Left lung (tissue), 10 donors: ENCODE data around the gene ATXN1. TPM values are rescaled to one million over a fixed set of nuclear protein-coding genes. Genes with fewer than 3 reads are reported as not detected.

Experiments
- ATAC-seq: fragments of 200-7000 bp; cut with Tn5 transposase; one replicate; pipeline ENCODE4 v1.9.1; 2020; ENCODE audit warnings: moderate library complexity
- DNase-seq, 4 donors: peaks; one replicate each; pipeline ENCODE4 v3.0.0-alpha.2; 2013 to 2020
- H3K27ac ChIP-seq, 2 donors: fragments of 200-600 bp; sonication (generic) in 1 of 2; one replicate each; pipeline versions ENCODE4 v1.5.0 to v1.8.0; 2020 to 2021
- H3K27me3 ChIP-seq, 2 donors: fragments of 200-600 bp; sonication (generic) in 1 of 2; one replicate each; pipeline versions ENCODE4 v1.5.0 to v1.8.0; 2020 to 2021
- H3K36me3 ChIP-seq, 2 donors: fragments of 200-600 bp; sonication (generic) in 1 of 2; one replicate each; pipeline versions ENCODE4 v1.5.0 to v1.8.0; 2020 to 2021
- H3K4me1 ChIP-seq, 2 donors: fragments of 200-600 bp; one replicate each; pipeline ENCODE4 v1.8.0; 2021
- H3K4me3 ChIP-seq, 2 donors: fragments of 200-600 bp; sonication (generic) in 1 of 2; one replicate each; pipeline versions ENCODE4 v1.5.0 to v1.8.0; 2020 to 2021; ENCODE audit warnings: mild to moderate bottlenecking in 1 of 2
- H3K9me3 ChIP-seq, 2 donors: fragments of 200-600 bp; sonication (generic) in 1 of 2; one replicate each; pipeline versions ENCODE4 v1.5.0 to v1.8.0; 2020 to 2021
- intact Hi-C, 2 donors: fragments of 100-400 bp; cut with DNase I; formaldehyde crosslinking; loops; one replicate each; pipeline versions ENCODE4 v1.11.2 to v1.14.2; 2022
- polyA plus RNA-seq, 6 donors: library from polyadenylated mRNA; unstranded; fragments of 120-200 nt; gene quantifications; one replicate each; pipeline ENCODE4 v1.2.1, GENCODE V29; 2013; ENCODE audit not compliant: insufficient read length in 6 of 6
- total RNA-seq, 2 donors: library from RNA; stranded (reverse); fragmentation: NEBNext Ultra II Directional; extraction: Animal tissue kit (Norgen Biotek cat#: 25700); gene quantifications; one replicate each; pipeline ENCODE4 v1.2.1, GENCODE V29; 2021
- TF ChIP-seq, protein P1 (sequence below), 2 donors: fragments of 200-600 bp; sonication (generic) in 1 of 2; IDR thresholded peaks; one replicate each; pipeline versions ENCODE4 v1.5.0 to v1.8.0; 2021; ENCODE audit warnings: antibody characterized with exemption in 2 of 2
- donor health status: DM: no; HTN: yes; CAD: no.
- donor health status: DM: no; HTN: no; CAD: no.

The ATXN1 gene
- total and polyA plus RNA-seq, 8 donors: 23.3 to 67.4 (median 27.3) TPM

DNA sequence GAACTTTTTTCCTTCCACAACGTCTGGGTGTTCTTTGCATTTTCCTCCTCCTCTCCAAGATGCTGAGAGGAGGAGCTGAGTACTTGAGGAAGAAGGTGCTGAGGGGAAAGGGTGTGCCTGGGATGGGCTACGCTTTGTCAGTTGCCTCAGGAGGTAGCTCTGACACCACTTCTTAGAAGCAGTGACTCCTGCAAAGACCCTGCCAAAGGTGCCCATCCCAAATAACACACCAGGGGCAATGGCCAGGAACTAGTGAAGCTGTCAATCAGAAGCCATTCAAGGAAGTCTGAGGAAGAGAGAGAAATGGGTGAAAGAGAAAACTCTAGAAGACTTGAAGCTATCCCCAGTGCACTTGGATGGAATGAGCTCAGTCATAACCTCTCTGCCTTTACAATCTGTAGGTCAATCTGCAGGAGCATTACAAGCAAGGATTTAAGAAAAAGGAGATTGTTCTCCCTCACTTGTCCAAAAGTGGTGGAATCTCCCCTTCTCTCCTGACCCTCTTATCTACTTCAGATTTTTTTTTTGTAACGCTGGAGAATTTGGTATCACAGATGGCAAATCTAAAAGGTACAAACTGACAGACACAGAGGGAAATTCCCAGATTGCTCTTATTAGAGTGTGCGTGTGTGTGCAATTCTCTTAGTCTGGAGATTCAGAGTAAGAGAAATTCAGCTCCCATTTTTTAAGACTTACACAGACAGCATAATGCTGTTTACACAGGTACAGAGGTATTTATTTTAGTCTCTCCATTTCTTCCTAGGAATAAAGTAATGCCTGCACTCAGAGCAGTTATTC is 280.3 kb downstream of the ATXN1 start:
- Histone ChIP-seq H3K27me3 (no peaks in the 10 kb centered on the region), H3K9me3 (peaks cover 0 to 6% of the 10 kb centered on the region in 2 donors), H3K4me1 (peaks cover 3 to 4% of the 10 kb centered on the region in 2 donors), H3K27ac (no peak overlapping the region), H3K4me3 (no peak overlapping the region), H3K36me3 (peaks cover 3 to 9% of the 10 kb centered on the region in 2 donors)
- intact Hi-C loops: no loop called here
- TF ChIP-seq, protein P1, sequence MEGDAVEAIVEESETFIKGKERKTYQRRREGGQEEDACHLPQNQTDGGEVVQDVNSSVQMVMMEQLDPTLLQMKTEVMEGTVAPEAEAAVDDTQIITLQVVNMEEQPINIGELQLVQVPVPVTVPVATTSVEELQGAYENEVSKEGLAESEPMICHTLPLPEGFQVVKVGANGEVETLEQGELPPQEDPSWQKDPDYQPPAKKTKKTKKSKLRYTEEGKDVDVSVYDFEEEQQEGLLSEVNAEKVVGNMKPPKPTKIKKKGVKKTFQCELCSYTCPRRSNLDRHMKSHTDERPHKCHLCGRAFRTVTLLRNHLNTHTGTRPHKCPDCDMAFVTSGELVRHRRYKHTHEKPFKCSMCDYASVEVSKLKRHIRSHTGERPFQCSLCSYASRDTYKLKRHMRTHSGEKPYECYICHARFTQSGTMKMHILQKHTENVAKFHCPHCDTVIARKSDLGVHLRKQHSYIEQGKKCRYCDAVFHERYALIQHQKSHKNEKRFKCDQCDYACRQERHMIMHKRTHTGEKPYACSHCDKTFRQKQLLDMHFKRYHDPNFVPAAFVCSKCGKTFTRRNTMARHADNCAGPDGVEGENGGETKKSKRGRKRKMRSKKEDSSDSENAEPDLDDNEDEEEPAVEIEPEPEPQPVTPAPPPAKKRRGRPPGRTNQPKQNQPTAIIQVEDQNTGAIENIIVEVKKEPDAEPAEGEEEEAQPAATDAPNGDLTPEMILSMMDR (IDR thresholded peaks at IDR 0.05): no peak
- no peak for ATAC-seq
- no peak for DNase-seq

DNA sequence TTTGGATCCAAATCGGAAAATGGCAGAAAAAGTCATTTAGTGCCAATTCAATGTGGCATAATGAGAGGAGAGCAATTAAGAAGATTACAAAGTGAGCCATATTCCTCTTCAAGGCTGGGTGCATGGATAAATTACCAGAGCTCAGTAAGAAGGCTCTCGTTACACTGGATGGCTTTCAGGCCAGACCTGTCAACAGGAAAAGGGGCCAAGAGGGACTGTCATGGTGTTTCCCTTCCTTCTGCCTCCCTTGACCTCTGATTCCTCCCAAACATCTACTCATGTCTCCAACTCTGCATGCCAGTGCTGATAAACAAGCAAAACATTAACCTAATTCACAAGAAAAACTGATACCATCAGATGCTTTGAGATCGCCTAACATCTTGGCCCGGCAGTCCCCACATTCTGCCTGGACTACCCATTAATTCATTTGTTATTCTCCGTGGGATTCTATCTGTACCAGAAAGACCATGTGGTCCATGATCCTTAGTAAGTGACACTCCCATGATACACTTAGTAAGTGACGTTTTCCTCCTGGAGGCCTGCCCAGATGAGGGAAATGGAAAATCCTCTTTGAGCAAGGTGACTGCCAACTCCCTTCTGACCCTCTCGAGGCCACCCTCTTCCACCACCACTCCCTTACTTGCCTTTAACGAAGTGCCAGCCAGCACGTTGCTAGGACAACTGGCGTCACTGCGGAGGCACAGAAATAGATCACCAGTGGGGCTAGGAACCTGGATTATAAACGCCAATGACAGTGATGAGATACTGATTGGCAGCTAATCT is 283.7 kb downstream of the ATXN1 start:
- no peak overlapping the region for H3K4me3 ChIP-seq
- TF ChIP-seq, protein P1 (IDR thresholded peaks at IDR 0.05): no peak
- DNase-seq: peak in 1 of 4 donors; percentile 73
- H3K36me3 ChIP-seq: peaks cover 0 to 3% of the 10 kb centered on the region in 2 donors
- H3K27ac ChIP-seq: no peak overlapping the region
- ATAC-seq: peak; percentile 81
- no peaks in the 10 kb centered on the region for H3K27me3 ChIP-seq
- intact Hi-C loops: no loop called here
- H3K4me1 ChIP-seq: peaks cover 3 to 8% of the 10 kb centered on the region in 2 donors
- no peaks in the 10 kb centered on the region for H3K9me3 ChIP-seq

- DNase-seq (no peak), ATAC-seq (no peak)
- no peak overlapping the region for H3K27ac ChIP-seq
- peaks cover 9 to 14% of the 10 kb centered on the region in 2 donors for H3K4me1 ChIP-seq
- H3K27me3 ChIP-seq: no peaks in the 10 kb centered on the region
- H3K9me3 ChIP-seq: no peaks in the 10 kb centered on the region
- H3K36me3 ChIP-seq: no peaks in the 10 kb centered on the region
- no peak overlapping the region for H3K4me3 ChIP-seq
- TF ChIP-seq, protein P1 (IDR thresholded peaks at IDR 0.05): no peak
- intact Hi-C loops: no loop called here
These were observed 284.4 kb downstream of the ATXN1 start for GRCh38 chr6:16476861-16477260.

GRCh38 chr6:16475494-16475781 is 285.8 kb downstream of the ATXN1 start:
- Histone ChIP-seq H3K36me3 (no peaks in the 10 kb centered on the region), H3K27ac (no peak overlapping the region), H3K4me3 (no peak overlapping the region), H3K9me3 (no peaks in the 10 kb centered on the region), H3K4me1 (peaks cover 9 to 11% of the 10 kb centered on the region in 2 donors), H3K27me3 (no peaks in the 10 kb centered on the region)
- TF ChIP-seq, protein P1 (IDR thresholded peaks at IDR 0.05): no peak
- intact Hi-C loops: no loop called here
- ATAC-seq: no peak
- no peak for DNase-seq

GRCh38 chr6:16474772-16475493 is 286.3 kb downstream of the ATXN1 start:
- H3K27ac ChIP-seq: no peak overlapping the region
- ATAC-seq: no peak
- H3K4me3 ChIP-seq: no peak overlapping the region
- intact Hi-C loops: no loop called here
- peaks cover 9 to 16% of the 10 kb centered on the region in 2 donors for H3K4me1 ChIP-seq
- H3K27me3 ChIP-seq: no peaks in the 10 kb centered on the region
- H3K36me3 ChIP-seq: no peaks in the 10 kb centered on the region
- TF ChIP-seq, protein P1 (IDR thresholded peaks at IDR 0.05): no peak
- H3K9me3 ChIP-seq: no peaks in the 10 kb centered on the region
- DNase-seq: no peak
